Measurements from ENCODE around the gene CLDN4. TPM values are rescaled to one million over a fixed set of nuclear protein-coding genes. Genes with fewer than 3 reads are reported as not detected.

Gene CLDN4, protein sequence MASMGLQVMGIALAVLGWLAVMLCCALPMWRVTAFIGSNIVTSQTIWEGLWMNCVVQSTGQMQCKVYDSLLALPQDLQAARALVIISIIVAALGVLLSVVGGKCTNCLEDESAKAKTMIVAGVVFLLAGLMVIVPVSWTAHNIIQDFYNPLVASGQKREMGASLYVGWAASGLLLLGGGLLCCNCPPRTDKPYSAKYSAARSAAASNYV
- total RNA-seq: 0.10 and 0.27 TPM in 2 replicates

DNA sequence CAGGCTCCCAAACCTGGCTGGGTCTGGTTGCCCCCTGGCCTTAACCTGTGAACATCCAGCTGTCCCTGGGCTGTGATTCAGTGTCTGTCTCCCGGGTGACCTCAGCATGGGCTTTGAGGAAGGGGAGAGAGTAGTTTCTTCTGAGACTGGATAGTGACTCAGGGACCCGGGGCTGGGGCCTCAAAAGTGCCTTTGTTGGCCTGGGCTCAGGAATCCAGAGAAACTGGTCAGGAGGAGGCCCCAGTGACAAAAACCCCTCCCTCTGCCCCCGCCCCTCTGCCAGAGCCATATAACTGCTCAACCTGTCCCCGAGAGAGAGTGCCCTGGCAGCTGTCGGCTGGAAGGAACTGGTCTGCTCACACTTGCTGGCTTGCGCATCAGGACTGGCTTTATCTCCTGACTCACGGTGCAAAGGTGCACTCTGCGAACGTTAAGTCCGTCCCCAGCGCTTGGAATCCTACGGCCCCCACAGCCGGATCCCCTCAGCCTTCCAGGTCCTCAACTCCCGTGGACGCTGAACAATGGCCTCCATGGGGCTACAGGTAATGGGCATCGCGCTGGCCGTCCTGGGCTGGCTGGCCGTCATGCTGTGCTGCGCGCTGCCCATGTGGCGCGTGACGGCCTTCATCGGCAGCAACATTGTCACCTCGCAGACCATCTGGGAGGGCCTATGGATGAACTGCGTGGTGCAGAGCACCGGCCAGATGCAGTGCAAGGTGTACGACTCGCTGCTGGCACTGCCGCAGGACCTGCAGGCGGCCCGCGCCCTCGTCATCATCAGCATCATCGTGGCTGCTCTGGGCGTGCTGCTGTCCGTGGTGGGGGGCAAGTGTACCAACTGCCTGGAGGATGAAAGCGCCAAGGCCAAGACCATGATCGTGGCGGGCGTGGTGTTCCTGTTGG lies at the start of gene CLDN4:
Gene CLDN4 (plus strand): TSS at position 316 of the 903 bp plus-strand sequence. CDS start 206 bp downstream, at position 522.

DNA sequence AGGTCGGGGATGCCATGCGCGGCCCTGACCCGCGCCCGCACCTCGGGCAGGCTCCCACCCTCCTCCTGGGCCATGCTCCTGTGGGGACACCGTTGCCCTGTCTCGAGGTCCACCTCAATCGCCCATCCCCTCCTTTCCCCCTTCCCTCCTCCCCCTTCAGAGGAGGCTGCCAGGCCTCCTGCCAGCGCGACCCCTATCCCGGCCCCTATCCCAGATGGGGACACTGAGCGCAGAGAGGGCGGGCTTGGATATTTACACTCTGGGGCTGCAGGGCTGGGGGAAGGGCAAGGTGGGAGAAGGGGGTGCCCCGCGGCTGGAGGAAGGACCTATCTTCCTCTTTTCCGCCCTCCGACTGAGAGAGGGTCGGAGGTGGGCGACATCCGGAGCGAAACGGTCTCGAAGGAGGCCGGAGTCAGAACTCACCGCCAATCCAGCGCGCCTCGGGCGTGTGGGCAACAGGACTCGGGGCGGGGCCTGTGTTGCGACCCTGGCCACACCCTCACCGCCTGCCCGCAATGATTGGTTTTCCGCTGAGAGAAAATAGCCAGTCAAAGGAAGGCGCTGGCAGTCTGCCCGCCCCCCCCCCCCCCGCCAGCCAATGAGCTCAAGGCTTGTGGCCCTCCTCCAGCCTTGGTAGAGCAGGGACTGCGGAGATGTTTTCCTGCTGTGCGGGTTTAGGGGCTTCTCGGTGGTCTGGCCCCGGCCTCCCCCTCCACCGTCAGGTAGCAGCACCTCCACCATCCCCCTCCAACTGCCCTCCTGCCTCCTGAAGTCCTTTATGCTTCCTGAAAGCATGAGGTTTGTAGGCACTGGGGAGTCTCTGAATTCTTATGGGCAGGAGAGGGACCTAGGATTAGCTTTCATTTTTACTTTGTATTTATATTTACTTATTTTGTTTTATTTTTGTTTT lies 11.5 kb downstream of the CLDN4 start, which contains the start of gene METTL27:
Gene METTL27 (minus strand): TSS at position 450 of the 910 bp plus-strand sequence. CDS start 376 bp downstream, at position 74.

DNA sequence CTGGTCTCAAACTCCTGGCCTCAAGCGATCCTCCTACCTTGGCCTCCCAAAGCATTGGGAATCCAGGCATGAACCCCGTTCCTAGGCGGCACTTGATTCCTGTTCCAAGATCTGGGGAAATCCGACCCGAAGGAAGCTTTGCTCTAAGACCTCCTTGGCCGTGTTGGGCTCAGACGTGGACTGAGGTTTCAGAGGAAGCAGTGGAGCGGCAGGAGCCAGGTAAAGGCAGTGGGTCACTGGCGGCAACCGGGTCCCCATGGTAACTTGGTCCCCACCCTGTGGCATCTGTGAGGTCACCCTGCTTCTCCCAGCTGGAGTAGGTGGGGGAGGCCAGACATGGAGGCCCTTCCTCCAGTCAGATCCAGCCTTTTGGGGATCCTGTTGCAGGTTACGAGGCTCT lies 30.1 kb downstream of the CLDN4 start, which contains the start of gene TMEM270:
Gene TMEM270 (plus strand): TSS at position 301 of the 400 bp plus-strand sequence. CDS start 36 bp downstream, at position 337.

Other genes starting within 250 kb of the CLDN4 start
- gene MLXIPL, start 206.5 kb upstream of the CLDN4 start, total RNA-seq: not detected in 2 replicates
- gene VPS37D, start 163.2 kb upstream of the CLDN4 start, total RNA-seq: 0.69 and 1.8 TPM in 2 replicates
- 5.6 and 7.5 TPM in 2 replicates for gene DNAJC30, start 147.5 kb upstream of the CLDN4 start, total RNA-seq
- 53.8 and 56.1 TPM in 2 replicates for gene BUD23, start 147.4 kb upstream of the CLDN4 start, total RNA-seq
- gene STX1A, start 111.3 kb upstream of the CLDN4 start, total RNA-seq: 5.1 and 6.1 TPM in 2 replicates
- gene ABHD11, start 92.2 kb upstream of the CLDN4 start, total RNA-seq: 17.5 and 21.1 TPM in 2 replicates
- gene CLDN3, start 60.7 kb upstream of the CLDN4 start, total RNA-seq: 0.98 and 1.2 TPM in 2 replicates
- 3.1 and 6.0 TPM in 2 replicates for gene METTL27, start 11.5 kb downstream of the CLDN4 start, total RNA-seq
- gene TMEM270, start 30.2 kb downstream of the CLDN4 start, total RNA-seq: not detected in 2 replicates
- 0.25 and 1.8 TPM in 2 replicates for gene ELN, start 197.2 kb downstream of the CLDN4 start, total RNA-seq

Measured in mammary microvascular endothelial cell (primary cell).